Stimulated activated CD4-positive, alpha-beta T cell treated with anti-CD3 and anti-CD28 coated beads, Interleukin-1b, Interleukin-23, amount 100 ng/mL, for 24 hours (primary cell): ENCODE data around the gene CNST.
"Not testable (repeated sequence)": the region's sequence is repeated elsewhere in the genome, so short reads cannot be mapped to it uniquely, and the experiment has no call there.

Source experiments
- DNase-seq, 4 experiments: peaks; one replicate each; pipeline ENCODE4 v3.0.0-alpha.2; 2020; ENCODE audit warnings: low read depth in 4 of 4, low spot score in 1 of 4

CNST gene

GRCh38 chr1:246554201-246554600 lies 12.1 kb upstream of the CNST start:
- DNase-seq: no peak

- DNase-seq: no peak
Observed at GRCh38 chr1:246558041-246558440, 8.2 kb upstream of the CNST start.

- no peak for DNase-seq
Observed at GRCh38 chr1:246559310-246559709, 6.9 kb upstream of the CNST start.

GRCh38 chr1:246560833-246561232 lies 5.4 kb upstream of the CNST start:
- DNase-seq: not testable (repeated sequence)

- DNase-seq: no peak
Observed at GRCh38 chr1:246564839-246565750, 1.2 kb upstream of the CNST start.

GRCh38 chr1:246565751-246566127 lies 517 bp upstream of the CNST start:
- no peak for DNase-seq

- peak in 2 of 4 experiments; percentile 18 to 23 for DNase-seq
Observed at GRCh38 chr1:246566813-246567645, 773 bp downstream of the CNST start.

- no peak for DNase-seq
Observed at GRCh38 chr1:246567646-246568235, 1.5 kb downstream of the CNST start.

GRCh38 chr1:246569248-246570238 lies 3.3 kb downstream of the CNST start:
- no peak for DNase-seq

- not testable (repeated sequence) for DNase-seq
Observed at GRCh38 chr1:246571309-246571708, 5.1 kb downstream of the CNST start.

- DNase-seq: no peak
Observed at GRCh38 chr1:246571953-246572352, 5.7 kb downstream of the CNST start.

GRCh38 chr1:246572785-246573184 lies 6.5 kb downstream of the CNST start:
- no peak for DNase-seq

- no peak for DNase-seq
Observed at GRCh38 chr1:246573491-246573890, 7.2 kb downstream of the CNST start.

- no peak for DNase-seq
Observed at GRCh38 chr1:246576709-246577032, 10.4 kb downstream of the CNST start.

GRCh38 chr1:246577082-246577719 lies 10.9 kb downstream of the CNST start:
- no peak for DNase-seq

- DNase-seq: no peak
Observed at GRCh38 chr1:246577720-246578106, 11.5 kb downstream of the CNST start.

GRCh38 chr1:246579818-246580217 lies 13.6 kb downstream of the CNST start:
- no peak for DNase-seq

- no peak for DNase-seq
Observed at GRCh38 chr1:246580497-246581370, 14.5 kb downstream of the CNST start.
